Stimulated activated CD8-positive, alpha-beta memory T cell treated with anti-CD3 and anti-CD28 coated beads, Interleukin-15, amount 100 ng/mL, for 24 hours (primary cell): ENCODE data around the gene SLC39A5.

ENCODE experiments used
- DNase-seq: peaks from one replicate; pipeline ENCODE4 v3.0.0-alpha.2; 2020; ENCODE audit warnings: low read depth

Gene SLC39A5

DNA sequence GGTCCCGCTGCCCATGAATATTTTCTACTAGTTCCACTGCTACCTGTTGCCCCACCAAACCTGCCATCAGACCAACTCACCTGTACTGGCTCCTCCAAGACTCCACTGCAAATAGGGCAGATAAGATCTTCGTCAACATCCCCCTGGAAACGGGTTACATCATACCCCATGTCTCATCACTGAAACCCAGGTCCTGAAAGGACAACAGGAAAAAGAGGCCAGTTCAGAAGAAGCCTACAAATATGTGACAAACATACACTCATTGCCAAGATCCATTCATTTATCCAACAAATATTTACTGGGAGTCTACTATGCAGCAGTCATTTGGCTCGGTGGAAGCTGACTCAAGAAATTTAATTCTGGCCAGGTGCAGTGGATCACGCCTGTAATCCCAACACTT is 16.0 kb upstream of the SLC39A5 start:
- no peak for DNase-seq

DNA sequence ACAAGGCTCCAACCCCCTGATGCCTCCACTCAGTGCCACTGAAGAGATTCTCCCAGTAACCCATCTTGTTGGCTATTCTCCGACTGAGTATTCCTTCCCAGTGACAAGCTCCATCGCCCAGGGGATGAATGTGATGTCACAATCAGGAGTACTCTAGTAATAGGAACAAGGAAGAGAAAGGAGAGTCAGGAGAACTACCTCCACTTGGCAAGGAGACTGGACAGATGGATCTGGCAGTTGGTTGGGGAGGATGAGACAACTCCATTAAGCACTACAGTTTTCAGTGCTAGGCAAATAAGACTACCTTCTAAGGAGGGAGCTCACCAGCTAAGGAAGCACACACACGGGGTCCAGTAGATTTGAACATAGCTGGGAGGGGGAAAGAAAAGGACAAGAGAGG is 13.4 kb upstream of the SLC39A5 start:
- no peak for DNase-seq

DNA sequence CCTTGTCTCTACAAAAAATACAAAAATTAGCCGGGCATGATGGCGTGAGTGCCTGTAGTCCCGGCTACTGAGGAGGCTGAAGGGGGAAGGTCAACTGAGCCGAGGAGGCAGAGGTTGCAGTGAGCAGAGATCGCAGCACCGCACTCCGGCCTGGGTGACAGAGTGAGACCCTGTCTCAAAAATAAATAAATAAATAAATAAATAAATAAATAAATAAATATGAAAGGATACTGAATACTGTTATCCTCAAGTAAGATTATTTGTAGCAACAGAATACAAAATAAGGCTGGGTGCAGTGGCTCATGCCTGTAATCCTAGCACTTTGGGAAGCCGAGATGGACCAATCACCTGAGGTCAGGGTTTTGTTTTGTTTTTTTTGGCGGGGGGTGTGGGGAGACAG is 10.0 kb upstream of the SLC39A5 start:
- DNase-seq = no peak

DNA sequence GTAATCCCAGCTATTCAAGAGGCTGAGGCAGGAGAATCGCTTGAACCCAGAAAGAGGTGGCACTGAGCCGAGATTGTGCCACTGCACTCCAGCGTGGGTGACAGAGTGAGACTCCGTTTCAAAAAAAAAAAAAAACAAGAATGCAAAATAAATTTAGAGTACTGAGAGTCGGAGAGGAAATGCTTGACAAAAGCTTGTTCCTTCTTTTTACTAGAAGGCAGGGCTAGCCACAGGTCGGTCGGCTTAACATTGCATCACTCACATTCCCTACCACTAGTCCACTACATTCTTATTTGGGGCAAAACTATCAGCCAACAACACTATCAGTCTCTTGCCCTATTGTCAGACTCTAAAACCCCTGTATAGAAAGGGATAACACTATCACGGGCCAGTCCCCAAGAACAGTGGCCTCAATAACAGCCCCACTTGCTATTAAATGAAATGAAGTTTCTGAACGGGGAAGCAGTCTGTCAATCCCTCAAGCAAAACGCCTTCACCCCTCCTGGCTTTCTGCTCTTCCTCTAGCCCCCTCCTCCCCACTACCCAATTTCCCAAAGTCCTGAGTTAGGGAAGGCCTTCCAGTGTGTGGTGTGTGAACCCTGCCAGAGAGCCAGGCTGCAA is 9.1 kb upstream of the SLC39A5 start:
- no peak for DNase-seq

DNA sequence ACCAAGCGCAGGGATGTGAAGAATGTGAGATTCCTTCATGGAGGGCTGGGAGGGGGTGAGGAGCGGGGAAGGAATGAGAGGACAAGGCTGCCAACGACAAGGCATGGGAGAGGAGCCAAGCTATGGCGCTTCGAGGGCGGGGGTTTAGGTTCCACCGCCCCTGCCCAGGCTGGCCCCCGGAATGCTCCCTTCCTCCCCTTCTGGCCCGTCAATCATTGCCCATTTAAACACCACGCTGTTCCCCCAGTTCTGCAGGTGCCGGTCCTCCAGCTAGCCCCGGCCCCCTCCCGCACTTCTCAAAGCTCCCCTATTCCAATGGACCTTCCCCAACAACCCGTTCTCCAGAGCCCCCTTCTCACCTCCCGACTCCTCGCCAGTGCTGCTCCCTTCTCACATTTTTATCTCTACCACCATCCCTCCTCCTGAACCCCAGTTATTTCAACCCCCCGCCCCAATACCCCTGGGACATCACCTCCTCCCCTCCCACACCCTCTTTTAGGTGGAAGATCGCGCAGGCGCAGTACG is 8.6 kb upstream of the SLC39A5 start:
- DNase-seq = no peak

DNA sequence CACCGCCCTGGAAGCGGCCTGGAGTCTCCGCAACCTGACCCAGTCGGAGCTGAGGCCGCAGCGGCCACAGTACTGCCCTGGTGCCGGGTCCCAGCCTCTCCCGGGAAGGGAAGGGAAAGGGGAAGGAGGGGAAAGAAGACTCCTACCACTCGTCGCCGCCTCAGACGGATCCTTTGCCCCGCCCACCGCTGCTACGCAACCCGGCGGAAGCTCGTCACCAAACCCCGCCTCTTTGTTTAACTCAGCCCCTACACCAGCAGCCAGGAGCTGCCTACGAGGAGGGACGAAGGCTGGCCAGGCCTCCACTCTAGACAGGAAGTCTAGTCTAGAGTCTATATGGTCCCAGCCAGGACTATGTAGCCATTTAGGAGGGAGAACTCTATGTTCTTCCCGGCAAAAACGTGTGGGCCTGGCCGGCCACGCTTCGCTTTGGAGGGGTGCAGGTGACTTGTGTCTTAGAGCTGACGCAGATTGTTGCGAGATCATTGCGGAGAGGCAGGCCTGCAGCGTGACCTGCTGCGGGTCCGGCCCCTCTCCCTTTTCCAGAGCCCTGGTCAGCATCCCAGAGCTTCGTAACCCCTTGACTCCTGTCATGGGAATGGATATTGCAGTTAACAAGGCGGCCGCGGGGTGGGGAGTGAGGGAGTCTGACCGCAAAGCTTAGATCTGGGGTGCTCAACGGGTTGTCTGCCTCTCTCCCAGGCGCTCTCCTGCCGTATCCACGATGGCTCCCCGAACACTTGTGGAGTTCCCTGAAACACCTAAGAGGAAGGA is 7.9 kb upstream of the SLC39A5 start, which contains the start of gene RNF41:
RNF41 (minus strand) TSS at position 166 of the 774 bp plus-strand sequence. CDS start 7,875 bp downstream, outside the sequence.
- peak; percentile 87 for DNase-seq

DNA sequence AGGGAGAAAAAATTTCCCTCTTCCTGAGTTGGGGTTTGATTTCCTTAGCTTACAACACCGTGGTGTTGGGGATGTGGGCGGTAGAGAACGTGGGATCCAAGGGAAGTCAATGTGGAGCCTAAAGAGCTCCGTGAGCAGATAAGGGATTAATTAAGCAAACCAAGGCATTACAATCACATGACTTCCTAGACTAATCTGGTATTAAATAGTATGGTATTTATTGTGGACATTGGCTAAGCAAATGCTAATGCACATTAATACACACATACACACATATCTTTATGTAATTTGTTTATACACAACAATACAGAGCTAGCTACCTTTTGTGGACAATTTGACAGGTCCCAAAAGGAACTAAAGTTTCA is 7.3 kb upstream of the SLC39A5 start:
- no peak for DNase-seq

DNA sequence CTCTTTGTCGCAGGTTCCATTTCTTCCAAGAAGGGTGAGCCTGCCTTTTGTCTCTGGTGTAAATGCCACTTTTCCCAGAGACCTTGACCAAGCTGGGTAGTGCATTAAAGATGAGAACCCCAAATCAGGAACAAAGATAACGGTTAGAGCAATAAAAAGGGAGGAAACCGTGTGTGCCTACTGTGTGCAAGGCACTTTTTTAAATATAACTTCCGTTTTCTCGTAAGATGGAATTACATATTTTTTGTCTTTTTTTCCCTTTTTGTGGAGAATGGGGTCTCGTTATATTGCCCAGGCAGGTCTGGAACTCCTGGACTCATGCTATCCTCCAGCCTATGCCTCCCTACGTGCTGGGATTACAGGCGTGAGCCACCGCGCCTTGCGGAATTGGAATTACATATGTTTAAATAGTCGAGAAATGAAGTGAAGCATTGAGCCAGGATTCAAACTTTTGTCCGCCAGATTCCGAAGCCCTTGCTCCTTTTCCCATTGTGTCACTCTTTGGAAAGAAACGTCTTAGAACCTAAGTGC is 6.2 kb upstream of the SLC39A5 start:
- DNase-seq = no peak

DNA sequence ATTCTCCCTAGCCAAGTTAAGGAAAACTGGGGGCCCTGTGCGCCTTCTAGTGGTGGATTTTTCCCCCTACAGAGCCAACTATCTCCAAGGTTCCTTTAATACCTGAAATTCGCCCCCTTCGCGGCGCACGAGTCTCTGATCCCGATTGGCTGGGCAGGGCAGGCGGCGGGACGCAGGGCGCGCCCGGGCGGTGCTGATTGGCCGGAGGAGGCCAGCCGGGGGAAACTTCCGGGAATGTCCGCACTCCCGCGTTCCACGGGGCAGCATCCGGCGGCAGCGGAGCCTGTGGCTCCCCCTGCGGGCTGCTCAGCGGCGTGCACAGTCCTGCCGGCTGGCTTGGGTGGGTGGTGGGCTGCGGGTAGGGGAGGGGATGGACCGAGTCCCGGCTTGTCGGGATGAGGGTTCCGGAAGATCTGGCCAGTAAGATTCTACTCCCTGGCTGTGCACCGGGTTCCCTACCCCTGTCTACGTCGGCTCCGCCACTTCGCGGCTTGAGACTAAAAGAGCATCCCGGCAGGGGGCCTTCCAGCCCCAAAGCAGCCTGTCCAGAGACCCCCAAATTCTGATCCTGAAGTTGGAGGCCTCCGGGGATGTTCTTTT is 5.6 kb upstream of the SLC39A5 start, which contains the start of gene NABP2:
NABP2 (plus strand) TSS at position 241 of the 600 bp plus-strand sequence. CDS start 515 bp downstream, outside the sequence.
- DNase-seq = peak; percentile 86

DNA sequence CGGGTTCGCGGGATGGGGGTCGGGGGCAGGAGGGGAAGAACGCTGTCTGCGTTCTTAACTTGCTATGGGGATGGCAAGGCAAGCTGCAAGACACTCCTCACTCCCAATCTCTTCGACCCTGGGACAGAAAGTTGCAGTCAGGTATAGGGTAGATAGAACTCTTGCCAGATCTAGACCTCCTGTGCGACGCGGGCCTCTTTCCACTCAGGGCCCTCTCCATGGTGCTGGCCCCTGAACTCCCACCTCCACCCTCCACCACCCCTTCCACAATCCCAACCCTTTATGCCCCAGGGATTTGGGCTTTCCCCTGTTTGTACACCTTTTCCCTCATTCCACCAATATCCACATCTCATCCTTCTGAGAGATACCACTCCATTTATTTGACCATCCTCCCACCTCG is 4.9 kb upstream of the SLC39A5 start:
- no peak for DNase-seq

DNA sequence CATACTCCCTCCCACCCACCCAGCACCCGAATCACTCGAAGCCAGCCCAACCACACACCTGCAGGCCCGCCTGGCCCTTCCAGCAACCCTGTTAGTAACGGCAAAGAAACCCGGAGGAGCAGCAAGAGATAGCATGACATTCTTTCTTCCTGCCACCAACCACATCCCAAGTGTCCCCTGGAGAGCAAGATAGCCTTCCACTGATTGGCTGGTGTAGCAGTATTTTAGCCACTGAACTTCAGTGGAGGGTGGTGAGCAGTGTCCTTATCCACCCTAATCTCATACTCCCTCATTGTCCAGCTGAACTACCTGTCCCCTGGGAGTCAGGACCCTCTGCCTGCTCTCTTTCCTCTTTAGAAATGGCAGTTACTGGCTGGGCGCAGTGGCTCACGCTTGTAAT is 769 bp upstream of the SLC39A5 start:
- DNase-seq = no peak

DNA sequence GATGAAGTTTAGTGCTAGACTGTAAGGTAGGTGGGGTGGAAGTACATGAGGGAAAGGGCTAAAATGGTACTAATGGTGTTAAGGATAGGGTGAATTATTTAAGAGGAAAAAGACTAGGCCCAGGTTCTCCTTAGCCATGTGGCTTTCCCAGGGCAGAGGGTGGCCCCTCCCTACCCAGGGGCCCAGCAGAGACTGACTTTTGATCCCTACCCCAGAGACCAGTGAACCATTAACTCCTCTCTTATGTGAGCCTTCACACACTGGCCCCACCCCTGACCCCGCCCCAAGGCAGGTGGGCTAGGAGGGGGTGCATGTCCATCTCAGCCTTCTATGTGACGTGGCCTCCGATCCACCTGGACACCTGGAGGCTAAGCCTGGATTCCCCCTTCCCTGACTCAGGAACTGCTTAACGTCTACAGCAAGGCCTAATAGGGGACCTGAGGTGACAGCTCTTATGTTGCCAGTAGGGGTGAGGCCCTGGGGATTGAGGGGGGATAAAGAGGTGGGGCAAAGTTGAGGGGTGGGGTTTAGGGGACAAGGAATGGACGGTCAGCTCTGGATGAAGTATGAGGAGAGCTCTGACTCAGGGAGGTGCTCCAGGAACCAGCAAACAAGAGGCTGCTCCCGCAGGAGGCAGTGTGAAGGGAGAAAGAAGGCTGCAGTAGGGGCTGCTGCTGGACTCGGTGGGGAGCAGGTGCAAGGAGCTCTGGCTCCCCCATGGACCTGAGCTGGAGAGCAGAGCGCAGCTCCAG is 757 bp downstream of the SLC39A5 start:
- DNase-seq = no peak

DNA sequence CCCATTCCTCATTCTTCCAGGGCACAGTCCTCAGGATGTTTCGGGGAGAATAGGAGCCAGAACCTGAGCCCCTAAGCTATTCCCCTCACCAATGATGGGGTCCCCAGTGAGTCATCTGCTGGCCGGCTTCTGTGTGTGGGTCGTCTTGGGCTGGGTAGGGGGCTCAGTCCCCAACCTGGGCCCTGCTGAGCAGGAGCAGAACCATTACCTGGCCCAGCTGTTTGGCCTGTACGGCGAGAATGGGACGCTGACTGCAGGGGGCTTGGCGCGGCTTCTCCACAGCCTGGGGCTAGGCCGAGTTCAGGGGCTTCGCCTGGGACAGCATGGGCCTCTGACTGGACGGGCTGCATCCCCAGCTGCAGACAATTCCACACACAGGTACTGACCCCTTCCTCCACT is 1.3 kb downstream of the SLC39A5 start:
- no peak for DNase-seq

DNA sequence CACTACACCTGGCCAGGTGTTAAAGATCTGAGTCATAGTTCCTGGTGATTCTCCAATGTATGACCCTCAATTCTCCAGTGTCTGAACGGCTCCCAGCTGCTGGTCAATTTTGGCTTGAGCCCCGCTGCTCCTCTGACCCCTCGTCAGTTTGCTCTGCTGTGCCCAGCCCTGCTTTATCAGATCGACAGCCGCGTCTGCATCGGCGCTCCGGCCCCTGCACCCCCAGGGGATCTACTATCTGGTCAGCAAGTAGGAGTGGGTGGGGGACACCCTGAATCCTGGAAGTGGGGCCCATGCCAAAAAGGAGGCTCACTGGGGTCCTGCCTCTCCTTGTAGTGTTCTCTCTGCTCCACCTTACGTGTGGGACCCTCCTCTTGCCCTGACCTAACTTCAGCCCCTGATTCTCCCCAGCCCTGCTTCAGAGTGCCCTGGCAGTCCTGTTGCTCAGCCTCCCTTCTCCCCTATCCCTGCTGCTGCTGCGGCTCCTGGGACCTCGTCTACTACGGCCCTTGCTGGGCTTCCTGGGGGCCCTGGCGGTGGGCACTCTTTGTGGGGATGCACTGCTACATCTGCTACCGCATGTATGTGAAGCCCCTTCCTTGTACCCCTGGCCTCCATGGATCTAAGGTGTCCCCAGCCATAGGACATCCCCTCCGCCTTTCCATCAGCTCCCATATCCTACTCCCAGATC is 5.0 kb downstream of the SLC39A5 start:
- no peak for DNase-seq

DNA sequence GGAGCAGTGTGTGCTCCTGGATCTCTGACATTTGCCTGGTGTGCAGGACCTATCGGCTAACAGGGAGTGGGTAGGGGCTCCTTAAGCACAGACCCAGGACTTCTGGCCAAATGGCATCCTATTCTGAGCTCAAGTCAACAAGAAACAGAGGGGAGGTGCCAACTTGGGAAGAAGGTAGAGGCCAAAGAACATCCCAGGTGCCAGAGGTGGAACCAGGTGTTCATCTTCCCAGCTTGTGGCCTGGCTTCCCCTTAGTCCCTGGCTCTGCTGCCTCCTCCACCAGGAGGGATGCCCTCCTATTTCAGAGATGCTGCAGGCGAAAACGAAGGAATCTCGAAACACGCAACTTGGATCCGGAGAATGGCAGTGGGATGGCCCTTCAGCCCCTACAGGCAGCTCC is 6.2 kb downstream of the SLC39A5 start:
- no peak for DNase-seq

DNA sequence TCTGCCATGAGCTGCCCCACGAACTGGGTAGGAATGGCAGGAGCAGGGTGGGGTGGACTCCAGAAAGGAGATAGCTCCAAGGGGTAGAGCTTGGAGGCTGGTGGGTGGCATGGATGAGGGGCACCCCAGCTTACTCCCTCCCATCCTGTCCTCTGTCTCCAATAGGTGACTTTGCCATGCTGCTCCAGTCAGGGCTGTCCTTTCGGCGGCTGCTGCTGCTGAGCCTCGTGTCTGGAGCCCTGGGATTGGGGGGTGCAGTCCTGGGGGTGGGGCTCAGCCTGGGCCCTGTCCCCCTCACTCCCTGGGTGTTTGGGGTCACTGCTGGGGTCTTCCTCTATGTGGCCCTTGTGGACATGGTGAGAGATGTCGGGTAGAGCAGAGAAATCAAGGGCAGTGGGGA is 7.1 kb downstream of the SLC39A5 start:
- no peak for DNase-seq

DNA sequence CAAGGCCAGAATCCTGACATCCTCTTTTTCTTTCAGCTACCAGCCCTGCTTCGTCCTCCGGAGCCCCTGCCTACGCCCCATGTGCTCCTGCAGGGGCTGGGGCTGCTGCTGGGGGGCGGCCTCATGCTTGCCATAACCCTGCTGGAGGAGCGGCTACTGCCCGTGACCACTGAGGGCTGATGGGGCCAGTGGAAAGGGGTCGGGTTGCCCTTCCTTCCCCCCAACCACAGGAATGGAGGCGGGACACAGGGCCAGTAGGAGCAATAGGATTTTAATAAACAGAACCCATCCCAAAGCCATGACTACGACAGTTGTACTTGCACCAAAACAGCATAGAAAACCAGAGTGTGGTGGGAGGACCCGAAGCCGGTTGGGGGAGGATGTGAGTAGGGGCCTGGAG is 7.7 kb downstream of the SLC39A5 start:
- DNase-seq = no peak

DNA sequence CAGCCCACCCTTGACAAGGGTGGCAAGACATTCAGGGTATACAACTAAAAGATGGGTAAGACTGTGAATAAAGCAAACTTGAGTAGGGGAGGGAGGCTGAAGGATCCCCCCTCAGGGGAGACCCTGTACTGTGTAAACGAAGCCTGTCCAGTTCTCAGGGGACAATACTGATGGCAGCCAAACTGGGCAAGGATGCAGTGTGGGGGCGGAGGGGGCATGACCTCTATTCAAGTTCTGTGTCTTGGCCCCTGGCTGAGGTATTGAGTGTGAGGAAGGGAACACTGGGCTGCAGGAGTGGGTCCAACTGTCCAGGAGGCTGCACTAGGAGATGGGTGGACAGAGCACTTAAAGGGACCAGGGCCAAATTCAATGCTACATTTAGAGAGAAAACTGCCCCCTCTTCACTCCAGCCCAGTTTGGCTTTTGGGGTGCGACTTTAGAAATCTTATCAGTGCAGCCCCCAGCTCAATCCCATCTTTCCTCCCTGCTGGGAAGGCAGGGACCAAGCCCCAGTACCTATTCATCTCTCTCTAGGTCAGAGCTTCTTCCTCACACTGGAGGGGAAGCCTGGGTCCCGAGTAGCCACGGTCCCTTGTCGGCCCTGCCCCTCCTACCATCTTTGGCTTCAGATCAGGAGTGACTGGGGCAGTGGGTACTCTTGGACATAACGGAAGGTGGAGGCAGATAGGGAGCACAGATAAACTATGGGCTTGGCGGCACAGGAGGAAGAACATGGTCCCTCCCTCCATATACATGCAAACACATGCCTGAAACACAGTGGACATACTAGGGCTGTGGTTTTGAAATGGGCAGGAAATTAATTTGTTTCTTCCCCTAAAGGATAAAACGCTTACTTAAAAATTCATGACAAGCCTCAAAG is 11.8 kb downstream of the SLC39A5 start:
- no peak for DNase-seq

DNA sequence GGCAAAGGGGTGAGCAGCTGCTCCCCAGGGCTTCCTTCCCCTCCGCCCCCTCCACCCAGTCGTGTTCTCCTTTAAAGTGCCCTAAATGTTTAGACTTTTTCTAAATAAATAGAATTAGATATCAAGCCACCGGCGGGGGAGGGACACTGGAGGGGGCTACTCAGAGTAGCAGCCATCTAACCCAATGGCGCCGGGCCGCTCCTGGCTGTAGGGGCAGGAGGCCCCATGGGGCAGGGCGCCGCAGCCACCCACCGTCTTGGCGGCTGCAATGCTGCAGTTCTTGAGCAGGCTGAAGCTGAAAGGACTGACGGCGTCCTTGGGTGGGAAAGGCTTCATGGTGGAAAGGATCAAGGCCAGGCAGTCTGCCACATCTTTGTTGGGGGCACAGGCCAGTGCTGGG is 13.1 kb downstream of the SLC39A5 start:
- DNase-seq = no peak

DNA sequence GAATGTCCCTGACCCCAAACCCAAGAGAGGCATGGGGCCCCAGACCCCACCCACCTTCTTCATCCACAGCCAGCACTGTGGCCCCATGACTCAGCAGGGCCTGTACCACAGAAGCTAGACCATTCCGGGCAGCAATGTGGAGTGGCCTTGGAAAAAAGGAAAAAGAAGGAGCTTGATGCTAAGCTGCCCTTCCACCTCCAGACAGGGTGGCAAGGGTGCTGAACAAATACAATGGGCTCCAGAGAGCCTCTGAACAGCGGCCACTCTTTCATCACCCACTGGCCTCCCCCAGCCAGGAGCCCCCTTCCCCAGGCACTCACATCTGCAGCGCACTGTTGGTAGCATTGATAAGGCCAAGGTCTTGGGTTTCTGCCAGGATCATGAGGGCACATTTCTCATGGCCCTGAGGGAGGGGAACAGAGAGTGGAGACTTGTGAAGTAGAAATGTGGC is 13.9 kb downstream of the SLC39A5 start:
- no peak for DNase-seq
